Measurements from ENCODE around the gene DCHS2. TPM values are rescaled to one million over a fixed set of nuclear protein-coding genes. Genes with fewer than 3 reads are reported as not detected.

Gene DCHS2
- total and polyA plus RNA-seq, 2 experiments from 2014 or later, result 0.12 to 1.7 TPM

DNA sequence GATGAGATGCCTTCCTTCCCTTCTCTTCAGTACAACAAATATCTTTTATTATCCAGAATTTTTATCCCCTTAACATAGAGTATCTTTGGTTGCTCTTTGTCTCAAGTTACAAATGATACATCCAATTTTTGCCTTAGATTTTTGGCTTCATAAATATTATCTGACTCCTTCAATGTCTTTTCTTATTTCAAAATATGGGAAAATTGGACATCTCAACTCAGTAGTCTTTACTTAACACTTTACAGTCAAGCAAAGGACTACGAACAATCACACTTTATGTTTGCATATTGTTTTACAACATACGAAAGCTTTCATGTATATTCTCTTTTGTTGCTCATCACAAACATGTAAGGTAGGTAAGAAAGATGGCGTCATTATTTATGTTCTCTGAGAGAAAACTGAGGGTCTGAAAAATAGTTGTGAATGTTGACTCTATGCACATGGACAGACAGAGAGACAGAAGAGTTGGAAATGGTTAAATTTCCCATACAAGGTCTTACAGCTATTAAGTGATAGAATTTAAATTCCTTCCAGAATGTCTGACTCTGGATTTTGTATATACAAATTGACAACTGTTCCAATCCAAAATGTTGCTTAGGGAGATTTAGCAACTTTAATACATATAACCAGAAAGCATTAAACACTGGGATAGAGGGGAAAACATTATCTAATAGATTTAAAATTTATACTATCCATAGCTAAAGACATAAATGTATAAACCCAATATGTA, 29.4 kb downstream of the DCHS2 start:
- no peak overlapping the region for H3K4me2 ChIP-seq
- no peak overlapping the region for H3K4me3 ChIP-seq
- H2AFZ ChIP-seq, result no peak overlapping the region
- no peak for DNase-seq (ENCODE audit: low spot score)
- TF ChIP-seq, protein P1, sequence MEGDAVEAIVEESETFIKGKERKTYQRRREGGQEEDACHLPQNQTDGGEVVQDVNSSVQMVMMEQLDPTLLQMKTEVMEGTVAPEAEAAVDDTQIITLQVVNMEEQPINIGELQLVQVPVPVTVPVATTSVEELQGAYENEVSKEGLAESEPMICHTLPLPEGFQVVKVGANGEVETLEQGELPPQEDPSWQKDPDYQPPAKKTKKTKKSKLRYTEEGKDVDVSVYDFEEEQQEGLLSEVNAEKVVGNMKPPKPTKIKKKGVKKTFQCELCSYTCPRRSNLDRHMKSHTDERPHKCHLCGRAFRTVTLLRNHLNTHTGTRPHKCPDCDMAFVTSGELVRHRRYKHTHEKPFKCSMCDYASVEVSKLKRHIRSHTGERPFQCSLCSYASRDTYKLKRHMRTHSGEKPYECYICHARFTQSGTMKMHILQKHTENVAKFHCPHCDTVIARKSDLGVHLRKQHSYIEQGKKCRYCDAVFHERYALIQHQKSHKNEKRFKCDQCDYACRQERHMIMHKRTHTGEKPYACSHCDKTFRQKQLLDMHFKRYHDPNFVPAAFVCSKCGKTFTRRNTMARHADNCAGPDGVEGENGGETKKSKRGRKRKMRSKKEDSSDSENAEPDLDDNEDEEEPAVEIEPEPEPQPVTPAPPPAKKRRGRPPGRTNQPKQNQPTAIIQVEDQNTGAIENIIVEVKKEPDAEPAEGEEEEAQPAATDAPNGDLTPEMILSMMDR (IDR thresholded peaks at IDR 0.05; ENCODE audit: poor library complexity), result no peak
- TF ChIP-seq EZH2 (IDR thresholded peaks at IDR 0.05; ENCODE audit: borderline replicate concordance) (no peak), EZH2phosphoT487 (IDR thresholded peaks at IDR 0.05; ENCODE audit: low read depth, severe bottlenecking, unreplicated experiment) (no peak)
- no peaks in the 10 kb centered on the region for H3K4me1 ChIP-seq (ENCODE audit: insufficient read depth)
- H3K9me3 ChIP-seq (ENCODE audit: low read depth), result no peaks in the 10 kb centered on the region
- no peaks in the 10 kb centered on the region for H3K9me2 ChIP-seq (replicated peaks; ENCODE audit: insufficient read depth)
- WGBS (ENCODE audit: low lambda C conversion rate, missing lambda C conversion rate), result 92% methylated on average over 3 of the region's 3 CpGs
- H3K27me3 ChIP-seq, result peaks cover 12% of the 10 kb centered on the region
- no peaks in the 10 kb centered on the region for H3K79me2 ChIP-seq
- H3K36me3 ChIP-seq (replicated peaks; ENCODE audit: insufficient read depth, low read depth), result no peaks in the 10 kb centered on the region
- no peak overlapping the region for H3K27ac ChIP-seq
- H4K20me1 ChIP-seq (ENCODE audit: insufficient read depth, poor library complexity, severe bottlenecking), result no peaks in the 10 kb centered on the region

GRCh38 chr4:154457471-154457870, 34.1 kb downstream of the DCHS2 start:
- Histone ChIP-seq H3K4me1 (ENCODE audit: insufficient read depth) (no peaks in the 10 kb centered on the region), H2AFZ (no peak overlapping the region), H3K79me2 (no peaks in the 10 kb centered on the region), H3K9me2 (replicated peaks; ENCODE audit: insufficient read depth) (no peaks in the 10 kb centered on the region), H3K36me3 (replicated peaks; ENCODE audit: insufficient read depth, low read depth) (no peaks in the 10 kb centered on the region), H3K27ac (no peak overlapping the region), H4K20me1 (ENCODE audit: insufficient read depth, poor library complexity, severe bottlenecking) (no peaks in the 10 kb centered on the region), H3K4me3 (no peak overlapping the region), H3K9me3 (ENCODE audit: low read depth) (no peaks in the 10 kb centered on the region), H3K4me2 (no peak overlapping the region), H3K27me3 (peaks cover 12% of the 10 kb centered on the region)
- TF ChIP-seq EZH2phosphoT487 (IDR thresholded peaks at IDR 0.05; ENCODE audit: low read depth, severe bottlenecking, unreplicated experiment) (no peak), EZH2 (IDR thresholded peaks at IDR 0.05; ENCODE audit: borderline replicate concordance) (no peak)
- TF ChIP-seq, protein P1 (IDR thresholded peaks at IDR 0.05; ENCODE audit: poor library complexity), result no peak
- no peak for DNase-seq (ENCODE audit: low spot score)
- 77% methylated on average over 6 of the region's 6 CpGs for WGBS (ENCODE audit: low lambda C conversion rate, missing lambda C conversion rate)

- Histone ChIP-seq H2AFZ (no peak overlapping the region), H3K27ac (no peak overlapping the region), H3K9me2 (replicated peaks; ENCODE audit: insufficient read depth) (no peaks in the 10 kb centered on the region), H3K4me2 (no peak overlapping the region), H3K4me1 (ENCODE audit: insufficient read depth) (no peaks in the 10 kb centered on the region), H3K9me3 (ENCODE audit: low read depth) (no peaks in the 10 kb centered on the region), H4K20me1 (ENCODE audit: insufficient read depth, poor library complexity, severe bottlenecking) (no peaks in the 10 kb centered on the region), H3K36me3 (replicated peaks; ENCODE audit: insufficient read depth, low read depth) (no peaks in the 10 kb centered on the region), H3K79me2 (no peaks in the 10 kb centered on the region), H3K27me3 (peaks cover 8% of the 10 kb centered on the region), H3K4me3 (no peak overlapping the region)
- 89% methylated on average over 2 of the region's 2 CpGs for WGBS (ENCODE audit: low lambda C conversion rate, missing lambda C conversion rate)
- TF ChIP-seq, protein P1 (IDR thresholded peaks at IDR 0.05; ENCODE audit: poor library complexity), result no peak
- TF ChIP-seq EZH2 (IDR thresholded peaks at IDR 0.05; ENCODE audit: borderline replicate concordance) (no peak), EZH2phosphoT487 (IDR thresholded peaks at IDR 0.05; ENCODE audit: low read depth, severe bottlenecking, unreplicated experiment) (no peak)
- DNase-seq (ENCODE audit: low spot score), result no peak
These were observed 34.7 kb downstream of the DCHS2 start for GRCh38 chr4:154456889-154457288.
